Panc1 (cell line): Measurements from ENCODE around the gene CERS5. TPM values are rescaled to one million over a fixed set of nuclear protein-coding genes. Genes with fewer than 3 reads are reported as not detected.

ENCODE experiments used
- ATAC-seq: fragments of 200-7000 bp; cut with Tn5 transposase; 2 replicates; pipeline ENCODE4 v1.9.1; 2020; ENCODE audit warnings: mild to moderate bottlenecking, moderate library complexity
- BruUV-seq: library from RNA; stranded (reverse); fragments of 400-500 nt; replicated peaks from 2 replicates; lab custom pipeline; 2021; lab: Mats Ljungman, UMichigan
- CTCF ChIA-PET: fragments of 300-600 bp; sonication (Branson Sonifier 250); formaldehyde crosslinking; loops from one replicate; lab custom pipeline; 2022; ENCODE audit warnings: antibody characterized with exemption; lab: Charles Lee
- POLR2A ChIA-PET: fragments of 300-600 bp; sonication (Branson Sonifier 250); formaldehyde crosslinking; loops from one replicate; lab custom pipeline; 2022; ENCODE audit warnings: antibody characterized with exemption; lab: Charles Lee
- DNase-seq: peaks from one replicate; pipeline ENCODE4 v3.0.0-alpha.2; 2010; ENCODE audit warnings: low read depth, low spot score
- H3K27ac ChIP-seq: 2 replicates; pipeline ENCODE4 v1.5.1; 2011; ENCODE audit warnings: mild to moderate bottlenecking, low read length, inconsistent platforms
- H3K27me3 ChIP-seq: fragments of 200-500 bp; sonication (Bioruptor generic); 2 replicates; pipeline ENCODE4 v1.6.0; 2014; ENCODE audit warnings: low read length, inconsistent platforms; ENCODE audit not compliant: control insufficient read depth, insufficient read depth
- H3K36me3 ChIP-seq: fragments of 200-500 bp; sonication (Bioruptor generic); 2 replicates; pipeline ENCODE4 v1.5.1; 2014; ENCODE audit warnings: inconsistent platforms, mild to moderate bottlenecking, low read length, moderate library complexity; ENCODE audit not compliant: control insufficient read depth, insufficient read depth
- H3K4me1 ChIP-seq: 2 replicates; pipeline ENCODE4 v1.5.1; 2011; ENCODE audit warnings: inconsistent platforms, mild to moderate bottlenecking, low read length, moderate library complexity; ENCODE audit not compliant: control insufficient read depth, insufficient read depth
- H3K4me3 ChIP-seq, 2 experiments: 2 replicates each; pipeline ENCODE4 v1.5.1; 2011 to 2012; ENCODE audit warnings: low read depth in 2 of 2, low read length in 2 of 2, mild to moderate bottlenecking in 2 of 2, inconsistent platforms in 1 of 2, moderate library complexity in 1 of 2
- H3K9me3 ChIP-seq: fragments of 200-500 bp; sonication (Bioruptor generic); 2 replicates; pipeline ENCODE4 v1.5.1; 2014; ENCODE audit warnings: low read depth, mild to moderate bottlenecking, inconsistent platforms, low read length, moderate library complexity; ENCODE audit not compliant: control insufficient read depth, insufficient read depth
- CTCF ChIP-seq: fragments of 450-650 bp; IDR thresholded peaks from 2 replicates; pipeline ENCODE4 v1.5.1; 2017; ENCODE audit warnings: mild to moderate bottlenecking
- POLR2AphosphoS5 ChIP-seq: IDR thresholded peaks from 2 replicates; pipeline ENCODE4 v1.6.1; 2012; ENCODE audit warnings: mild to moderate bottlenecking, low read depth, low read length, moderate library complexity
- REST ChIP-seq, 2 experiments: IDR thresholded peaks; 2 replicates each; pipeline ENCODE4 v1.6.1; 2011 to 2012; ENCODE audit warnings: low read depth in 2 of 2, control low read depth in 1 of 2, low read length in 1 of 2, mild to moderate bottlenecking in 1 of 2, moderate library complexity in 1 of 2; ENCODE audit not compliant: insufficient read depth in 1 of 2
- SIN3A ChIP-seq: IDR thresholded peaks from 2 replicates; pipeline ENCODE4 v1.6.1; 2012; ENCODE audit warnings: low read depth, mild to moderate bottlenecking, low read length, moderate library complexity, borderline replicate concordance; ENCODE audit not compliant: insufficient read depth
- TCF7L2 ChIP-seq: IDR thresholded peaks from 2 replicates; pipeline ENCODE4 v1.6.1; 2011; ENCODE audit warnings: mild to moderate bottlenecking, low read depth, low read length, inconsistent platforms
- in situ Hi-C: cut with HindIII; loops from 2 replicates; pipeline ENCODE4 v1.10.0; 2016; ENCODE audit warnings: low sequenced_read_pairs, low pct_unique_long_range_greater_than_20kb
- intact Hi-C: fragments of 100-400 bp; cut with micrococcal nuclease; formaldehyde crosslinking; loops from one replicate; pipeline ENCODE4 v1.10.0; 2022; ENCODE audit not compliant: unreplicated experiment
- total RNA-seq: library from RNA; stranded (reverse); gene quantifications from one replicate; pipeline ENCODE4 v1.2.1, GENCODE V29; 2021; ENCODE audit not compliant: unreplicated experiment

The CERS5 gene
- total RNA-seq, 1 experiment from 2014 or later: 50.5 TPM

GRCh38 chr12:50103767-50104321 is 63.3 kb downstream of the CERS5 start, which contains the start of gene GPD1:
Gene GPD1 (plus strand): TSS chr12:50104008. CDS start chr12:50104051, 43 bp downstream.
- Histone ChIP-seq H3K9me3 (no peaks in the 10 kb centered on the region), H3K27ac (no peak within 1 kb of the TSS), H3K4me1 (peaks cover 7% of the 10 kb centered on the region; the same call in 1 of the 2 replicates), H3K36me3 (no peaks in the 10 kb centered on the region), H3K27me3 (no peaks in the 10 kb centered on the region), H3K4me3 (no peak within 1 kb of the TSS)
- in situ Hi-C loops (no loop called here), intact Hi-C loops (no loop called here)
- CTCF ChIA-PET: interaction anchor here (0.5 to 1.4 kb wide), 3 partner anchors 71 to 281 kb away, joined by 3 to 8 read pairs (median 4); no protein-coding TSS in a partner anchor
- 0 out of 2 replicates have a peak, but pooled peaks have one; percentile 43 for ATAC-seq
- no peak for TF ChIP-seq POLR2AphosphoS5
- no peak for TF ChIP-seq CTCF
- no peak for TF ChIP-seq SIN3A
- TF ChIP-seq TCF7L2: no peak
- TF ChIP-seq REST (IDR thresholded peaks at IDR 0.05; ENCODE audit: insufficient read depth in 1 of 2, low read depth in 2 of 2, low read length in 1 of 2): no peak
- POLR2A ChIA-PET: interaction anchor here (0.6 kb wide), 1 partner anchor 63 kb away, joined by 3 read pairs; the partner anchor contains the start of gene CERS5
- BruUV-seq: no TSS peak
- no peak for DNase-seq

GRCh38 chr12:50103351-50103750 is 63.8 kb downstream of the CERS5 start:
- in situ Hi-C loops: no loop called here
- Histone ChIP-seq H3K36me3 (no peaks in the 10 kb centered on the region), H3K9me3 (no peaks in the 10 kb centered on the region), H3K4me3 (no peak overlapping the region), H3K4me1 (peaks cover 7% of the 10 kb centered on the region; the same call in 1 of the 2 replicates), H3K27ac (no peak overlapping the region), H3K27me3 (no peaks in the 10 kb centered on the region)
- POLR2A ChIA-PET: no interaction called here
- no peak for ATAC-seq
- CTCF ChIA-PET: interaction anchor here (0.5 to 1.4 kb wide), 4 partner anchors 11 to 282 kb away, joined by 3 to 8 read pairs (median 4); no protein-coding TSS in a partner anchor
- no peak for DNase-seq
- BruUV-seq: no TSS peak
- intact Hi-C loops: no loop called here
- TF ChIP-seq REST (IDR thresholded peaks at IDR 0.05; ENCODE audit: insufficient read depth in 1 of 2, low read depth in 2 of 2, low read length in 1 of 2): no peak
- no peak for TF ChIP-seq TCF7L2
- TF ChIP-seq POLR2AphosphoS5: no peak
- TF ChIP-seq CTCF: no peak
- no peak for TF ChIP-seq SIN3A
